HEK293T (cell line): ENCODE data around the gene CLCN7.

ENCODE experiments used
- ARNT ChIP-seq: fragments of 450-650 bp; IDR thresholded peaks from 2 replicates; pipeline ENCODE4 v1.6.1; 2017; ENCODE audit warnings: mild to moderate bottlenecking
- BHLHE40 ChIP-seq: fragments of 450-650 bp; IDR thresholded peaks from 2 replicates; pipeline ENCODE4 v1.6.1; 2016; ENCODE audit warnings: mild to moderate bottlenecking, moderate library complexity, borderline replicate concordance
- CTBP1 ChIP-seq: fragments of 450-650 bp; IDR thresholded peaks from 2 replicates; pipeline ENCODE4 v1.6.1; 2016; ENCODE audit warnings: borderline replicate concordance
- ELF4 ChIP-seq: fragments of 450-650 bp; IDR thresholded peaks from 2 replicates; pipeline ENCODE4 v1.6.1; 2017; ENCODE audit warnings: antibody characterized with exemption
- FOXA1 ChIP-seq: fragments of 450-650 bp; IDR thresholded peaks from 2 replicates; pipeline ENCODE4 v1.6.1; 2016; ENCODE audit warnings: mild to moderate bottlenecking
- FOXK2 ChIP-seq: fragments of 450-650 bp; IDR thresholded peaks from 2 replicates; pipeline ENCODE4 v1.6.1; 2016; ENCODE audit warnings: mild to moderate bottlenecking
- FOXM1 ChIP-seq: fragments of 450-650 bp; IDR thresholded peaks from 2 replicates; pipeline ENCODE4 v1.6.1; 2017; ENCODE audit warnings: mild to moderate bottlenecking, borderline replicate concordance
- HDGF ChIP-seq: fragments of 450-650 bp; IDR thresholded peaks from 2 replicates; pipeline ENCODE4 v1.6.1; 2017; ENCODE audit warnings: antibody characterized with exemption, borderline replicate concordance
- NFRKB ChIP-seq: fragments of 450-650 bp; IDR thresholded peaks from 2 replicates; pipeline ENCODE4 v1.6.1; 2016; ENCODE audit warnings: mild to moderate bottlenecking, moderate library complexity
- SP1 ChIP-seq: fragments of 450-650 bp; IDR thresholded peaks from 2 replicates; pipeline ENCODE4 v1.6.1; 2017
- SUZ12 ChIP-seq: fragments of 450-650 bp; IDR thresholded peaks from 2 replicates; pipeline ENCODE4 v1.6.1; 2016; ENCODE audit warnings: mild to moderate bottlenecking
- TARDBP ChIP-seq: fragments of 450-650 bp; IDR thresholded peaks from 2 replicates; pipeline ENCODE4 v1.6.1; 2016
- ZNF384 ChIP-seq: fragments of 450-650 bp; IDR thresholded peaks from 2 replicates; pipeline ENCODE4 v1.6.1; 2016

DNA sequence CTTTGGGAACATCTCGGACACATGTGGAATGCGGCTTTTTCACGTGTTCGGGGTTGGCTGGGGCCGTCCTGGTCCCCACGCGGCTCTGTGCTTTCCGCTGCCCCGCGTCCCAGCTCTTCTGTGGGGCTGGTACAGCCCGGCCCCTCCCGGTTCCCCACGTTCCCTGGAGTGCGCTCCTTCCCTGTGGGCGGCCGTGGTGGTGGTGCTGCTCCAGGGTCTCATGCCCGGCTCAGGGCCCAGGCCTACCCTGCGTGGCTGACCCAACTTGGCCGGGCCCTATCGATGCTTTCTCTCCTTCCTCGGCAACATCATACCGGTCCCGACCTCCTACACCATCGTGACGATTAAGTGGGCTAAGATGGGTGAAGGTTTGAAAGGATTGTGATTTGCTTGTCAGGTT, 21.6 kb upstream of the CLCN7 start:
- TF ChIP-seq TARDBP (no peak), BHLHE40 (no peak), NFRKB (no peak), SP1 (no peak), SUZ12 (no peak), HDGF (no peak), FOXM1 (no peak), ZNF384 (no peak), ARNT (no peak), ELF4 (no peak), FOXA1 (no peak), FOXK2 (no peak), CTBP1 (no peak)
